ENCODE data around the gene CCDC137. TPM values are rescaled to one million over a fixed set of nuclear protein-coding genes. Genes with fewer than 3 reads are reported as not detected.

Gene CCDC137
- total and polyA plus RNA-seq, 2 of the 13 experiments (the other 11 are each of a cell fraction or from before 2014, with no cell fraction given), result 14.6 to 39.1 TPM

GRCh38 chr17:81666342-81667191, at the start of gene CCDC137, which contains the start of gene OXLD1 (continued):
- TF ChIP-seq ZNF24 (IDR thresholded peaks at IDR 0.05) (0 out of 2 replicates have a peak, but pooled peaks have one; percentile 17), ZNF414 (CRISPR knock-in tag; IDR thresholded peaks at IDR 0.05) (peak; percentile 27; the same call in 1 of the 2 replicates), FOXK2 (IDR thresholded peaks at IDR 0.05) (no peak), ZFP36L2 (CRISPR knock-in tag; IDR thresholded peaks at IDR 0.05) (no peak), ZNF274 (CRISPR knock-in tag; IDR thresholded peaks at IDR 0.05) (peak; percentile 94), ZNF777 (CRISPR knock-in tag; IDR thresholded peaks at IDR 0.05) (0 out of 2 replicates have a peak, but pooled peaks have one; percentile 26), ZNF10 (CRISPR knock-in tag; IDR thresholded peaks at IDR 0.05; ENCODE audit: borderline replicate concordance, low read depth) (no peak), NAIF1 (CRISPR knock-in tag; IDR thresholded peaks at IDR 0.05; ENCODE audit: borderline replicate concordance) (0 out of 2 replicates have a peak, but pooled peaks have one; percentile 51), ZFYVE20 (CRISPR knock-in tag; IDR thresholded peaks at IDR 0.05; ENCODE audit: borderline replicate concordance, low read depth) (no peak), ZNF264 (CRISPR knock-in tag; IDR thresholded peaks at IDR 0.05) (peak; percentile 65; the same call in 1 of the 2 replicates), ZNF337 (CRISPR knock-in tag; IDR thresholded peaks at IDR 0.05; ENCODE audit: borderline replicate concordance, low read depth) (peak; percentile 81; the same call in 1 of the 2 replicates), ZBTB8A (CRISPR knock-in tag; IDR thresholded peaks at IDR 0.05; ENCODE audit: borderline replicate concordance, low read depth) (0 out of 2 replicates have a peak, but pooled peaks have one; percentile 35), ZNF660 (CRISPR knock-in tag; IDR thresholded peaks at IDR 0.05; ENCODE audit: borderline replicate concordance, low read depth) (no peak), ZKSCAN5 (CRISPR knock-in tag; IDR thresholded peaks at IDR 0.05) (0 out of 2 replicates have a peak, but pooled peaks have one; percentile 27), ZFP37 (CRISPR knock-in tag; IDR thresholded peaks at IDR 0.05; ENCODE audit: borderline replicate concordance) (peak; percentile 76; the same call in 1 of the 2 replicates)
- TF ChIP-seq, protein P1, sequence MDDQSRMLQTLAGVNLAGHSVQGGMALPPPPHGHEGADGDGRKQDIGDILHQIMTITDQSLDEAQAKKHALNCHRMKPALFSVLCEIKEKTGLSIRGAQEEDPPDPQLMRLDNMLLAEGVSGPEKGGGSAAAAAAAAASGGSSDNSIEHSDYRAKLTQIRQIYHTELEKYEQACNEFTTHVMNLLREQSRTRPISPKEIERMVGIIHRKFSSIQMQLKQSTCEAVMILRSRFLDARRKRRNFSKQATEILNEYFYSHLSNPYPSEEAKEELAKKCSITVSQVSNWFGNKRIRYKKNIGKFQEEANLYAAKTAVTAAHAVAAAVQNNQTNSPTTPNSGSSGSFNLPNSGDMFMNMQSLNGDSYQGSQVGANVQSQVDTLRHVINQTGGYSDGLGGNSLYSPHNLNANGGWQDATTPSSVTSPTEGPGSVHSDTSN (CRISPR knock-in tag; IDR thresholded peaks at IDR 0.05; ENCODE audit: borderline replicate concordance), result peak; percentile 98
- TF ChIP-seq, protein P2, sequence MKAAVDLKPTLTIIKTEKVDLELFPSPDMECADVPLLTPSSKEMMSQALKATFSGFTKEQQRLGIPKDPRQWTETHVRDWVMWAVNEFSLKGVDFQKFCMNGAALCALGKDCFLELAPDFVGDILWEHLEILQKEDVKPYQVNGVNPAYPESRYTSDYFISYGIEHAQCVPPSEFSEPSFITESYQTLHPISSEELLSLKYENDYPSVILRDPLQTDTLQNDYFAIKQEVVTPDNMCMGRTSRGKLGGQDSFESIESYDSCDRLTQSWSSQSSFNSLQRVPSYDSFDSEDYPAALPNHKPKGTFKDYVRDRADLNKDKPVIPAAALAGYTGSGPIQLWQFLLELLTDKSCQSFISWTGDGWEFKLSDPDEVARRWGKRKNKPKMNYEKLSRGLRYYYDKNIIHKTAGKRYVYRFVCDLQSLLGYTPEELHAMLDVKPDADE (CRISPR knock-in tag; IDR thresholded peaks at IDR 0.05), result no peak
- TF ChIP-seq, protein P3, sequence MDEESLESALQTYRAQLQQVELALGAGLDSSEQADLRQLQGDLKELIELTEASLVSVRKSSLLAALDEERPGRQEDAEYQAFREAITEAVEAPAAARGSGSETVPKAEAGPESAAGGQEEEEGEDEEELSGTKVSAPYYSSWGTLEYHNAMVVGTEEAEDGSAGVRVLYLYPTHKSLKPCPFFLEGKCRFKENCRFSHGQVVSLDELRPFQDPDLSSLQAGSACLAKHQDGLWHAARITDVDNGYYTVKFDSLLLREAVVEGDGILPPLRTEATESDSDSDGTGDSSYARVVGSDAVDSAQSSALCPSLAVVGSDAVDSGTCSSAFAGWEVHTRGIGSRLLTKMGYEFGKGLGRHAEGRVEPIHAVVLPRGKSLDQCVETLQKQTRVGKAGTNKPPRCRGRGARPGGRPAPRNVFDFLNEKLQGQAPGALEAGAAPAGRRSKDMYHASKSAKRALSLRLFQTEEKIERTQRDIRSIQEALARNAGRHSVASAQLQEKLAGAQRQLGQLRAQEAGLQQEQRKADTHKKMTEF (CRISPR knock-in tag; IDR thresholded peaks at IDR 0.05), result peak; percentile 76; the same call in 1 of the 2 replicates
- TF ChIP-seq, protein P4, sequence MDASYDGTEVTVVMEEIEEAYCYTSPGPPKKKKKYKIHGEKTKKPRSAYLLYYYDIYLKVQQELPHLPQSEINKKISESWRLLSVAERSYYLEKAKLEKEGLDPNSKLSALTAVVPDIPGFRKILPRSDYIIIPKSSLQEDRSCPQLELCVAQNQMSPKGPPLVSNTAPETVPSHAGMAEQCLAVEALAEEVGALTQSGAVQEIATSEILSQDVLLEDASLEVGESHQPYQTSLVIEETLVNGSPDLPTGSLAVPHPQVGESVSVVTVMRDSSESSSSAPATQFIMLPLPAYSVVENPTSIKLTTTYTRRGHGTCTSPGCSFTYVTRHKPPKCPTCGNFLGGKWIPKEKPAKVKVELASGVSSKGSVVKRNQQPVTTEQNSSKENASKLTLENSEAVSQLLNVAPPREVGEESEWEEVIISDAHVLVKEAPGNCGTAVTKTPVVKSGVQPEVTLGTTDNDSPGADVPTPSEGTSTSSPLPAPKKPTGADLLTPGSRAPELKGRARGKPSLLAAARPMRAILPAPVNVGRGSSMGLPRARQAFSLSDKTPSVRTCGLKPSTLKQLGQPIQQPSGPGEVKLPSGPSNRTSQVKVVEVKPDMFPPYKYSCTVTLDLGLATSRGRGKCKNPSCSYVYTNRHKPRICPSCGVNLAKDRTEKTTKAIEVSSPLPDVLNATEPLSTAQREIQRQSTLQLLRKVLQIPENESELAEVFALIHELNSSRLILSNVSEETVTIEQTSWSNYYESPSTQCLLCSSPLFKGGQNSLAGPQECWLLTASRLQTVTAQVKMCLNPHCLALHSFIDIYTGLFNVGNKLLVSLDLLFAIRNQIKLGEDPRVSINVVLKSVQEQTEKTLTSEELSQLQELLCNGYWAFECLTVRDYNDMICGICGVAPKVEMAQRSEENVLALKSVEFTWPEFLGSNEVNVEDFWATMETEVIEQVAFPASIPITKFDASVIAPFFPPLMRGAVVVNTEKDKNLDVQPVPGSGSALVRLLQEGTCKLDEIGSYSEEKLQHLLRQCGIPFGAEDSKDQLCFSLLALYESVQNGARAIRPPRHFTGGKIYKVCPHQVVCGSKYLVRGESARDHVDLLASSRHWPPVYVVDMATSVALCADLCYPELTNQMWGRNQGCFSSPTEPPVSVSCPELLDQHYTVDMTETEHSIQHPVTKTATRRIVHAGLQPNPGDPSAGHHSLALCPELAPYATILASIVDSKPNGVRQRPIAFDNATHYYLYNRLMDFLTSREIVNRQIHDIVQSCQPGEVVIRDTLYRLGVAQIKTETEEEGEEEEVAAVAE (CRISPR knock-in tag; IDR thresholded peaks at IDR 0.05; ENCODE audit: borderline replicate concordance), result no peak
